DOHH2 (cell line): ENCODE results near the gene CCDC40.

Source experiments
- EZH2phosphoT487 ChIP-seq: fragments of 200-600 bp; sonication (generic); IDR thresholded peaks from 2 replicates; pipeline ENCODE4 v1.6.1; 2017; ENCODE audit warnings: borderline replicate concordance, mild to moderate bottlenecking, antibody characterized with exemption, low read length, moderate library complexity, mixed read lengths
- TF ChIP-seq, protein P1 (sequence below): fragments of 200-600 bp; sonication (generic); IDR thresholded peaks from one replicate; pipeline ENCODE4 v1.5.1; 2014; ENCODE audit warnings: antibody characterized with exemption, mild to moderate bottlenecking, low read depth, low read length; ENCODE audit not compliant: poor library complexity, severe bottlenecking

DNA sequence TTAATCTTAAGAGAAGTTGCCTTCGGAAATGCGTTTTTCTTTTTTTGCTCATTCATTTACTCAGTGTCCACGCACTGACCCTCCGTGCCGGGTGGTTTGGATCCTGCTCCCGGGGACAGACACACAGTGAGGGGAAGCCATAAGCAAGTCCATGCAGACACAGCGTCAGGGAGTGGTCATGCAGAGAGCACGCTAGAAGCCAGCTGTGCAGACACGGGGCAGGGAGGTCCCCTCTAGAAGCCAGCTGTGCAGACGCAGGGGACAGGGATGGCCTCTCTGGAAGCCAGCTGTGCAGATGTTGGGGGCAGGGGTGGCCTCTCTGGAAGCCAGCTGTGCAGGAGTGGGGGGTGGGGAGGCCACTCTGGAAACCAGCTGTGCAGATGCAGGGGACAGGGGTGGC lies 69.7 kb downstream of the CCDC40 start:
- TF ChIP-seq, protein P1, sequence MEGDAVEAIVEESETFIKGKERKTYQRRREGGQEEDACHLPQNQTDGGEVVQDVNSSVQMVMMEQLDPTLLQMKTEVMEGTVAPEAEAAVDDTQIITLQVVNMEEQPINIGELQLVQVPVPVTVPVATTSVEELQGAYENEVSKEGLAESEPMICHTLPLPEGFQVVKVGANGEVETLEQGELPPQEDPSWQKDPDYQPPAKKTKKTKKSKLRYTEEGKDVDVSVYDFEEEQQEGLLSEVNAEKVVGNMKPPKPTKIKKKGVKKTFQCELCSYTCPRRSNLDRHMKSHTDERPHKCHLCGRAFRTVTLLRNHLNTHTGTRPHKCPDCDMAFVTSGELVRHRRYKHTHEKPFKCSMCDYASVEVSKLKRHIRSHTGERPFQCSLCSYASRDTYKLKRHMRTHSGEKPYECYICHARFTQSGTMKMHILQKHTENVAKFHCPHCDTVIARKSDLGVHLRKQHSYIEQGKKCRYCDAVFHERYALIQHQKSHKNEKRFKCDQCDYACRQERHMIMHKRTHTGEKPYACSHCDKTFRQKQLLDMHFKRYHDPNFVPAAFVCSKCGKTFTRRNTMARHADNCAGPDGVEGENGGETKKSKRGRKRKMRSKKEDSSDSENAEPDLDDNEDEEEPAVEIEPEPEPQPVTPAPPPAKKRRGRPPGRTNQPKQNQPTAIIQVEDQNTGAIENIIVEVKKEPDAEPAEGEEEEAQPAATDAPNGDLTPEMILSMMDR, result no peak
- TF ChIP-seq EZH2phosphoT487, result no peak
